NOMO-1 treated with dmso at 0.1 percent for 144 hours (cell line): ENCODE data around the gene TBC1D16.
A peak's percentile ranks its signal among the peaks of the same experiment; 100 is the strongest.
"Not testable (repeated sequence)": the region's sequence is repeated elsewhere in the genome, so short reads cannot be mapped to it uniquely, and the experiment has no call there.

Source experiments
- DNase-seq: peaks from one replicate; lab custom pipeline; 2025; ENCODE audit not compliant: unreplicated experiment; lab: John Stamatoyannopoulos, UW

Gene TBC1D16

DNA sequence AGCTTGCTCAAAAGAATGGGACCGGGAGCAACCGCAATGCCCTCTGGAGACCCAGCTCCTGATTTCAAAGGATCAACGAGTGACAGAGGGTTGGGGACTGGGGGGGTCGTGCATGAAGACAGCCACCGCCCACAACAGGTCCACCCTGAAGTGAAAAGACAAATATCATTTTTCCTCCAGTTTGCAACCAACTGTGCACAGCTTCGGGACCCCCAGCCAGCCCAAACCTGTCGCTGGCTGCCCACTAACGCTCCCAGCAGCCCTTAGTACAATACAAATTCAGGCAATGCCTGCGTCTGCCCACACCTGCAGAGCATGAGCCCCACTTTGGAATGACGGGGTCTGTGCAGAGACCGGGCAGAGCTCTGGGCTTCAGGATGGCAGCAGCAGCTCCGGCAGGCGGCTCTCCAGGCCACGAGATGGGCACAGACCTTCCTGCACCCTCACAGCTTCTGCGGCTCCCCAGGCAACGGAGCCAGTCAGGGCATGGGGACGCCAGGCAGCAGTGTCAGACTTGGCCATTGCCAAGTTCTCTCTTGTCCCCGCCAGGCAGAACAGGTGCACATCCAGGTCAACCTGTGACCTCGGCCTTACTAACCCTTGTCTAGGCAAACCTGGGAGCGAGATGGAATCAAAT lies 60.1 kb downstream of the TBC1D16 start:
- no peak for DNase-seq

GRCh38 chr17:79974566-79975497 lies 60.8 kb downstream of the TBC1D16 start:
- no peak for DNase-seq

DNA sequence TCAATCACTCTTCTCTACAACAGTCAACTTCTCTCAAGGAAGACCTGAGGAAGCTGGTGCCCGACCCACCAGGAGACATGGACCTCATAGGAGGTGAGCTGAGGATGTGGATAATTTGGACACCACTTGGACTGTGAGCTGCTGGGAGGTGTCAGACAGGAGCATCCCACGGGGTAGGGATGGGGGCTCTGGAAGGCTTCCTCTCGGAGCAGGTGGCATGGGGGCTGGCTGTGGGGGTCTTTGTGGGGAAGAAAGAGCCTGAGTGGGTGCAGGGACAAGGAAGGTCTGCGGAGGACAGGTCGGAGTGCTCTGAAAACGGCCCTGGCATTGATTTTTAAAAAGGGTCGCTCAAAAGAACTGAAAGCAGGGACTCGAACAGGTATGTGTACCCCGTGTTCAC lies 64.0 kb downstream of the TBC1D16 start:
- no peak for DNase-seq

GRCh38 chr17:79970576-79971068 lies 65.0 kb downstream of the TBC1D16 start:
- DNase-seq = peak; percentile 56

DNA sequence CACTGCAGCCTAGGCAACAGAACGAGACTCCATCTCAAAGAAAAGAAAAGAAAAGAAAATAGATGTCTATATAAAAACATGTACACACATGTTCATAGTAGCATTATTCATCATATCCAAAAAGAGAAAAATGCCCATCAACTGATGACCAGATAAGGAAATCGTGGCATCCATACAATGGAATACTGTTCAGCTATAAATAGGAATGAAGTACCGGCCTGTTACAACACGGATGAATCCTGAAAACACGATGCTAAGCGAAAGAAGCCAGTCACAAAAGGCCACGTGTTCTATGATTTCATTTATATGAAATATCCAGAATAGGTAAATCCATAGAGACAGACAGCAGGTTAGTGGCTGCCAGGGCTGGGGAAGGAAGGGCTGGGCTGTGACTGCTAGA lies 65.8 kb downstream of the TBC1D16 start:
- DNase-seq = no peak

GRCh38 chr17:79968116-79968515 lies 67.6 kb downstream of the TBC1D16 start:
- DNase-seq = no peak

DNA sequence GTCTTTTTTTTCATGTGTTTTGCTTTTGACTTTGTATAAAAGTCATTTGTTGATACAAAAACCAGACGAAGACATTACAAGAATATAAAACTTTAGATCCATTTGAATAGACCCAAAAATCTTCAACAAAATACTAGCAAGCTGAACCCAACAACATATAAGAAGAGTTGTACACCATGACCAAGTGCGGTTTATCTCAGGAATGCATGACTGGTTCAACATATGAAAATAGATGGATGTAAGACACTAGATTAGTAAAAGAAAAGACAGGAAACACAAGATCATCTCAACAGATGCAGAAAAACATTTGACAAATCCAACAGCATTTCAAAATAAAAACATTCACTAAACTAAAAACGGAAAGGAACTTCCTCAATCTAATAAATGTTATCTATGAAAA lies 69.0 kb downstream of the TBC1D16 start:
- DNase-seq = no peak

DNA sequence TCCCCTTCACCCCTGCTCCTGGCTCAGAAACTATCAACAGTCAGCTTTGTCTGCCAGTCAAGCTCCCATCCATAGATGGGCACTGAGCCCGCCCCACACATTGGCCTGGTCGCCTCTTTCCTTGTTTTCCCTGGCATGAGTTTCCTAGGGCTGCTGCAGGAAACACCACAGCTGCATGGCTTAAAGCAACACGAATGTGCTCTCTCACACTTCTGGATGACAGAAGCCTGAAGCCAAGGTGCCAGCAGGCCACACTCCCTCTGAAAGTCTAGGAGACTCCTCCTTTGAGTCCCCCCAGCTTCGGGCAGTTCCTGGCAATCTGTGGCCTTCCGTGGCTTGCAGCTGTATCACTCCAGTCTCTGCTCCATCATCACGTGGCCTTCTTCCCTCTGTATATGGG lies 69.9 kb downstream of the TBC1D16 start:
- no peak for DNase-seq

- DNase-seq = not testable (repeated sequence)
These were observed 73.2 kb downstream of the TBC1D16 start for GRCh38 chr17:79962467-79962866.

DNA sequence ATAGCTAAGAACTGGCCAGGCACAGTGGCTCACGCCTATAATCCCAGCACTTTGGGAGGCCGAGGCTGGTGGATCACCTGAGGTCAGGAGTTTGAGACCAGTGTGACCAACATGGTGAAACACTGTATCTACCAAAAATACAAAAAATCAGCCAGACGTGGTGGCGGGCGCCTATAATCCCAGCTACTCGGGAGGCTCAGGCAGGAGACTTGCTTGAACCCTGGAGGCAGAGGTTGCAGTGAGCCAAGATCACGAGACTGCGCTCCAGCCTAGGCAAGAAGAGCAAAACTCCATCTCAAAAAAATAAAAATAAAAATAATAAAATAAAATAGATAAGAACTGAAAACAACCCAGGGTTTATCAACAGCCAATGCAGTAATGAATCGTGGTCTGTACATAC lies 74.1 kb downstream of the TBC1D16 start:
- not testable (repeated sequence) for DNase-seq

GRCh38 chr17:79960788-79961522 lies 74.7 kb downstream of the TBC1D16 start:
- DNase-seq = no peak

GRCh38 chr17:79959042-79959441 lies 76.6 kb downstream of the TBC1D16 start:
- no peak for DNase-seq

- no peak for DNase-seq
These were observed 78.8 kb downstream of the TBC1D16 start for GRCh38 chr17:79956853-79957252.

DNA sequence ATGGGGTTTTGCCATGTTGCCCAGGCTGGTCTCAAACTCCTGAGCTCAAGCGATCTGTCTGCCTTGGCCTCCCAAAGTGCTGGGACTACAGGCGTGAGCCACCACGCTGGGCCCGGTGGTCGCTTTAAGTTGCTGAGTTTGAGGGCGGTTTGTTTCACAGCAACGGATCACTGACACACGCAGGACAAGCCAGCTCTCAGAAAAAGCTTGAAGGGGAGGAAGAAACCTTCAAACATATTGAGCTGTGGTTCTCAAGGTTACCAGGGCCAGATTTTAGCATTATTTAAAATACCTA lies 79.3 kb downstream of the TBC1D16 start:
- DNase-seq = not testable (repeated sequence)

DNA sequence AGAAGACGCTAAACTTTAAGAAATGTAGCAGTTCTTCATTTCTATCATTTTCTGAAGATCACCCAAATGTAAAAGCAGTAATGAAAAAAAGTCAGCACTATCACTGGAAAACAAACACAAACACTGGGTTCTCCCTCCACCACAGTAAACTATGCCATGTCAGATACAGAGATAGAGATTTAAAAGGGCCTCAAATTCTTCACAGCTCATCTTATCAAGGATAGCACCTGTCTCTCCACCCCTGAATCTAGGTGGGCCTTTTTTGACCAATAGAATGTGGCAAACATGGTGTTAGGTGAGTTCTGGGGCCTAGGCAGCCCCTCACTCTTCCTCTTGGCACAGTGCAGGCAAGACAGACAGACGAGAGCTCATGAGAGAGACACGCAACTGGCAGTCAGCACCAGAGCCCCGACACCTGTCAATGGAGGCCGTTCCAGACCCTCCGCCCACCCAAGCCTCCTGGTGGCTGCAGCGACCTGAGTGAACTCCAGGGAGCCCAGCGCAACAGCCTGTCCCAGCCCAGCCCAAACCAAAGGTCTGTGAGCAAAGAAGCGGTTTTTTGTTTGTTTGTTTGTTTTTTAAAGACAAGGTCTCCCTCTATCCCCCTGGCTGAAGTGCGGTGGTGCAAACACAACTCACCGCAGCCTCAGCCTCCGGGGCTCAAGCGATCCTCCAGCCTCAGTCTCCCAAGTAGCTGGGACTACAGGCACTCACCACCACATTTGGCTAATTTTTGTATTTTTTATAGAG lies 79.8 kb downstream of the TBC1D16 start:
- DNase-seq = no peak

DNA sequence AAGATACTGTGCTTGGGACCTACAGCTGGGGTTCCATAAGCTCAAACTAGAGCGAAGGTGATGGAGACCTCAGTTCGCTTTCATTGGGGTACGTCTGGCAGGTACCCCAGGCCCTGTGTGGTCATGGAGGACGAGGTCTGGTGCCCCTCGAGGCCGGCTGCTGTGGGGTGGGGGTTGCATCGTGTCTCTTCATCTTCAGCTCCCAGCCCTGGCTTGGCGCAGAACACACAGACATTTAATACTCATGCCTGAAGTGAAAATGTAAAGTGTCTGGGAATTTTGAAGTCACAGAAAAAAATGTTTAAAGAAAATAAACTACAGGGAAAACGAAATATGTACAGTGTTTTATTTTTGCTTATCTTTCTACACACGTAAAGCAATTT lies 80.5 kb downstream of the TBC1D16 start:
- no peak for DNase-seq

- no peak for DNase-seq
These were observed 81.1 kb downstream of the TBC1D16 start for GRCh38 chr17:79954281-79955166.

- DNase-seq = no peak
These were observed 82.3 kb downstream of the TBC1D16 start for GRCh38 chr17:79953335-79953734.

DNA sequence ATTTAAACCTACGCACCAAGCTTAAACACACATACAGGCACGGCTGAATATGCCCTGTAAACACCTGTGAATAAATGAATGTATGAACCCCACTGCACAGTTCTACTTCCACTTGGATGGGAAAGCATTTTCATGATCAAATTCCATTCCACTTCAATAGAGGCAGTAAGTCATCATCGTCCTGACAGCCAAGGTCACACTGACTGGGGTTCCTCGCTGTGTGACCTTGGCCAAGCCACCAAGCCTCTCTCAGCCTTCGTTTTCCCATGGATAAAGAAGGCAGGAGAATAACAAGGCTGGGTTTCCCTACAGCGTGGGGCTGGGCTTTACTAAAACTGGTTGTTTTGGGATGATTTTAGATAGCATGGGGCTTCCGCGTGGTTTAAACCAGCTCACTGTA lies 82.8 kb downstream of the TBC1D16 start:
- DNase-seq = no peak

GRCh38 chr17:79952265-79952877 lies 83.3 kb downstream of the TBC1D16 start:
- no peak for DNase-seq
